ENCODE results near the gene FOXE3. TPM values are rescaled to one million over a fixed set of nuclear protein-coding genes. Genes with fewer than 3 reads are reported as not detected.

Gene FOXE3
- total RNA-seq, 1 experiment from 2014 or later: 0.15 TPM

GRCh38 chr1:47424336-47424982 is 8.4 kb downstream of the FOXE3 start:
- Mint-ChIP-seq H3K27me3 (ENCODE audit: low read depth) (peaks cover 97% of the 10 kb centered on the region), H3K4me3 (peak overlapping the region in 1 of 2 experiments; percentile 37; a peak in 2 of 5 replicates), H3K4me1 (peaks cover 10 to 12% of the 10 kb centered on the region in 2 experiments), H3K27ac (no peak overlapping the region), H3K9me3 (peaks cover 0 to 3% of the 10 kb centered on the region in 2 experiments; a peak in 1 of 5 replicates), H3K36me3 (ENCODE audit: insufficient read depth in 1 of 3, low read depth in 3 of 3) (no peaks in the 10 kb centered on the region)
- H3K79me2 ChIP-seq (ENCODE audit: insufficient read depth, low read length): no peaks in the 10 kb centered on the region
- H2BK15ac ChIP-seq (ENCODE audit: low read depth, low read length): no peak overlapping the region
- no peak overlapping the region for H2BK120ac ChIP-seq (ENCODE audit: low read depth, low read length, poor library complexity, severe bottlenecking)
- H3K9ac ChIP-seq (ENCODE audit: extremely low read depth, insufficient read length, low read length): no peak overlapping the region
- no peak overlapping the region for H2BK5ac ChIP-seq (ENCODE audit: insufficient read length, low read length)
- H2BK20ac ChIP-seq (ENCODE audit: low read depth, low read length, poor library complexity, severe bottlenecking): no peak overlapping the region
- peaks cover 1% of the 10 kb centered on the region; the same call in 1 of the 2 replicates for H3K4me1 ChIP-seq (ENCODE audit: insufficient read depth, low read length)
- no peak overlapping the region for H2BK12ac ChIP-seq (ENCODE audit: insufficient read length, low read depth, low read length)
- H3K27me3 ChIP-seq (ENCODE audit: insufficient read depth, low read length): peaks cover 32% of the 10 kb centered on the region
- no peak overlapping the region for H4K91ac ChIP-seq (ENCODE audit: insufficient read length, low read depth, low read length)
- H3K9me3 ChIP-seq (ENCODE audit: control insufficient read depth, low read depth, low read length): no peaks in the 10 kb centered on the region
- no peaks in the 10 kb centered on the region for H3K23me2 ChIP-seq (ENCODE audit: insufficient read length, low read depth, low read length, poor library complexity, severe bottlenecking)
- no peaks in the 10 kb centered on the region for H4K20me1 ChIP-seq (ENCODE audit: control insufficient read depth, insufficient read depth, insufficient read length)
- H3K4ac ChIP-seq (ENCODE audit: low read depth, low read length): no peak overlapping the region
- H3K18ac ChIP-seq (ENCODE audit: insufficient read length, low read depth, low read length): no peak overlapping the region
- H4K8ac ChIP-seq (replicated peaks; ENCODE audit: insufficient read length, low read depth, low read length): no peak overlapping the region
- peak; percentile 87 for DNase-seq
- H3T11ph ChIP-seq (ENCODE audit: low read length): no peak overlapping the region
- no peak overlapping the region for H2AK5ac ChIP-seq (ENCODE audit: insufficient read length, low read length)
- no peaks in the 10 kb centered on the region for H3K79me1 ChIP-seq (ENCODE audit: insufficient read depth, low read depth, low read length, poor library complexity, severe bottlenecking)
- H4K5ac ChIP-seq (ENCODE audit: insufficient read length, low read depth, low read length): no peak overlapping the region
- no peak overlapping the region for H2AFZ ChIP-seq (ENCODE audit: low read length)
- peak; percentile 95 for TF ChIP-seq CTCF (conservative IDR thresholded peaks at IDR 0.05)
- WGBS (ENCODE audit: extremely low coverage, insufficient read length, low lambda C conversion rate): no CpG with 5 or more reads among the region's 6 CpGs
- H3K4me2 ChIP-seq (ENCODE audit: insufficient read depth, insufficient read length, low read length): peak overlapping the region; percentile 24
- H3K56ac ChIP-seq (ENCODE audit: insufficient read length, low read depth, low read length): no peak overlapping the region
- H3K14ac ChIP-seq (ENCODE audit: insufficient read depth, low read length): no peak overlapping the region
- no peak overlapping the region for H3K23ac ChIP-seq (ENCODE audit: insufficient read length, low read depth, low read length)
- H3K27ac ChIP-seq (ENCODE audit: insufficient read length, low read depth, low read length): no peak overlapping the region
